ENCODE measurements around the gene AKAP13.

DNA sequence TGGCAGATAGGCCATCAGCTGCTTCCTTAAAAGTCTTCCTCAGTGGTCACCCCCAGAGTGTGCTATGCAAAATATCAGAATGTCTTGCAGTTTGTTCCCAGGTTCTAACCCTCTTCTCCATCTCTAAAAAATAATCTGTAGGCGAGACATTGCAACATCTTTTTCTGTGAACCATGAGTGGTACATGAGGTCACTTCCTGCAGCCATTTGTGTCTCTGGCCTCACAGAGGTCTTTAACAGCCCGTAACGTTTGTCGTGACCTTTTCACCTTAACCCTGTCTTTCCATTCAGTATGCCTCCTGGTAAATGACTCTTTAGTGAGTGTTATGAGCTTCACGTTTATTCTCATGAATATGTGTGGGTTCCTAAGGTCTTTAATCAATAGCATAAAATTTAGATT, 269.0 kb downstream of the AKAP13 start:
- TF ChIP-seq, protein P1, sequence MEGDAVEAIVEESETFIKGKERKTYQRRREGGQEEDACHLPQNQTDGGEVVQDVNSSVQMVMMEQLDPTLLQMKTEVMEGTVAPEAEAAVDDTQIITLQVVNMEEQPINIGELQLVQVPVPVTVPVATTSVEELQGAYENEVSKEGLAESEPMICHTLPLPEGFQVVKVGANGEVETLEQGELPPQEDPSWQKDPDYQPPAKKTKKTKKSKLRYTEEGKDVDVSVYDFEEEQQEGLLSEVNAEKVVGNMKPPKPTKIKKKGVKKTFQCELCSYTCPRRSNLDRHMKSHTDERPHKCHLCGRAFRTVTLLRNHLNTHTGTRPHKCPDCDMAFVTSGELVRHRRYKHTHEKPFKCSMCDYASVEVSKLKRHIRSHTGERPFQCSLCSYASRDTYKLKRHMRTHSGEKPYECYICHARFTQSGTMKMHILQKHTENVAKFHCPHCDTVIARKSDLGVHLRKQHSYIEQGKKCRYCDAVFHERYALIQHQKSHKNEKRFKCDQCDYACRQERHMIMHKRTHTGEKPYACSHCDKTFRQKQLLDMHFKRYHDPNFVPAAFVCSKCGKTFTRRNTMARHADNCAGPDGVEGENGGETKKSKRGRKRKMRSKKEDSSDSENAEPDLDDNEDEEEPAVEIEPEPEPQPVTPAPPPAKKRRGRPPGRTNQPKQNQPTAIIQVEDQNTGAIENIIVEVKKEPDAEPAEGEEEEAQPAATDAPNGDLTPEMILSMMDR (conservative IDR thresholded peaks at IDR 0.05; ENCODE audit: low read depth, low read length): no peak
- TF ChIP-seq EZH2 (IDR thresholded peaks at IDR 0.05; ENCODE audit: borderline replicate concordance, low read depth, low read length, poor library complexity, severe bottlenecking): no peak

All from A673 (cell line).